Pons (tissue), 1 donor: ENCODE data around the gene EDDM13.
"Not testable (repeated sequence)": the region's sequence is repeated elsewhere in the genome, so short reads cannot be mapped to it uniquely, and the experiment has no call there.

Experiments used
- DNase-seq: peaks from one replicate; pipeline ENCODE4 v3.0.0-alpha.2; 2016; ENCODE audit warnings: low spot score

EDDM13 gene

DNA sequence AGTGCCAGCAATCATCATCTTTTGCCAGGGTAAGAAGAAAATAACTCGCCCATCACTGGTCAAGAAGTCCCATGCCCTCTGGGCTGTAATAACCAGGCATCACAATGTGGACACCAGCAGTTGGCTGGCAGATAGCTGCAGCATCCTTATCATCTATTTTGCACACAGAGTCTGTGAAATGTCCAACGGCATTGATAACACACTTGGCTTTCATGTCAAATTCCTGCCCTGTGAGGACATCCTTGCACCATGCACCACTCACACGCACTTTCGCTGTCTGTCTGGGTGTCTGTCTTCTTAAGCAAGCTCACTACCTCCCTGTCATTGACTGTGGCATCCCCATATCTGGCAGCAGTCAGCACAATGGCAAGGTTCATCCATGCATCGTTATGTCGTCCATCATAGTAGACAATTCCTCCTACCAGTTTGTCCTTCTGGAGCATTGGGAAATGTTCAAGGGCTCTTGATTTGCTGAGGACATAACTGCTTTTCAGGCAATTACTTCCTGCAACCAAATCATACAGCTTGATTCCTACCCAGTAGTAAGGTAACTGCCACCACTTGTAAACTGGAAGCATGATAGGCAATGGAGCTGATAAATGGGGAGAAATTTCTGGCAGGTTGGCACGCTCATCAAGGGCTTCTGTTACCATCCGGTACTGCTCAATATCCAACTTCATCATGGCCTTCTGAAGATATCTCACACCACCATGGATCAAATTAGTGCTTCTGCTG lies 48.9 kb downstream of the EDDM13 start:
- DNase-seq: no peak

DNA sequence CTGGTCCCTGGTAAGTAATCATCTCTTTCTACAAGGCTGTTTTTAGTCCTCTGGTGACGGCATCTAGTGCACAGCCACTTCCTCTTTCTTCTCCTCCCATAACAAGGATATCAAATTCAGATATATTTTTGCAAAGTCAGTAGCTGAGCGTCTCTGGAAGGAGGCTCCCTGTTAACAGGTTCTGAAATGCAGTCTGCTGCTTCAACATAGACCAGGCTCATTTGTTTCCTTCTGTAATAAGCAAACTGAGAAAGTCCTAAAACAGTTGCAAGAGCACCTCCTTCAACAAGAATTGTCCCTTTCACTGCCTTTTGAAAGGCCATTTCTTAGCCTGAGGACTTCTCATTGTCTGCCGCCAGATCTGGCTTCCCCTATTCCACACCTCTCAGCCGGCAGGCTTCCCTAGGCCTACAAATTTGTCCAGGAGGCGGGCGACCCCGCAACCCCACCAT lies 49.5 kb downstream of the EDDM13 start:
- peak; percentile 17 for DNase-seq

DNA sequence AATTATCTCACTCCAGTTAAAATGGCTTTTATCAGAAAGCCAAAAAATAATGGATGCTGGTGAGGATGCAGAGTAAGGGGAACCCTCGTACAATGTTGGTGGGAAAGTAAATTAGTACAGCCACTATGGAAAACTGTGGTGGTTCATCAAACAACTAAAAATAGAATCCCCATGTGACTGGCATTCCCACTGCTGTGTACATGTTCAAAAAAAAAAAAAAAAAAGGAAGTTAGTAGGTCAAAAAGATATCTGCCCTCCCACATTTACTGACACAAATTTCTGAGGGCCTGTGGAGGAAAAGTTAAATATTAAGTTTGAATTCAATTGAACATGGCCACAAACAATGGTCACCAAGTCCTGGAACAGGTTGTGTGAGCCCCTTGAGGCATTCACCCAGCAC lies 51.9 kb downstream of the EDDM13 start:
- no peak for DNase-seq

DNA sequence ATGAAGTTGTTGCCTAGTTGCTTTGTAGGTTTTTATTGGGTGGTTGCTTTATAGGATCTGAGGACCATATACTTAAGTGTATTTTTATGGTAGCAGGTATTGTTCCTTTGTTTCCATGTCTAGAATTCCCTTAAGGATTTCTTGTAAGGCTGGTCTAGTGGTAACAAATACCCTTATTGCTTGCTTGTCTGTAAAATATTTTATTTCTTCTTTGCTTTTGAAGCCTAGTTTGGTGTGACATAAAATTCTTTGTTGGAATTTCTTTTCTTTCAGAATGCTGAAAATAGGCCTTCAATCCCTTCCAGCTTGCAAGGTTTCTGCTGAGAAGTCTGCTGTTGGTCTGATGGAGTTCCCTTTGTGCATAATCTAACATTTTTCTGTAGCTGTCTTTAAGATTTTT lies 60.1 kb downstream of the EDDM13 start:
- DNase-seq: no peak

DNA sequence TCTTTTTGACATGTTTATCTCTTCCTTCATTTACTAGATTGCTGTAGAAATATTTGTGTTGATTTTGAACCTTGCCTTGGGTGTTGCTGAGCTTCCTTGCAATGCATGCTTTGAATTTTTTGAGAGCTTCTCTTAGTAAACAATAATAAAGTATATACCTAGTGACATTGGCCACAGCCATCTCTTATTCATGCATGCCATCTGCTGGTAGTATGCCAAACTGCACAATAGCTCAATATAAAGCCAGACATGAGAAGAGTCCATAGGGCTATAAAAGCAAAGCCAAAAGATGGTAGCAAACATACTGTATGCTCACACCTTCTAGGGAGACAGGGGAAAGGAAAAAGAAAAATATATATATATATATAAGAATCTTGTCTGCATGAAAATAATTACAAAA lies 61.0 kb downstream of the EDDM13 start:
- peak; percentile 43 for DNase-seq

DNA sequence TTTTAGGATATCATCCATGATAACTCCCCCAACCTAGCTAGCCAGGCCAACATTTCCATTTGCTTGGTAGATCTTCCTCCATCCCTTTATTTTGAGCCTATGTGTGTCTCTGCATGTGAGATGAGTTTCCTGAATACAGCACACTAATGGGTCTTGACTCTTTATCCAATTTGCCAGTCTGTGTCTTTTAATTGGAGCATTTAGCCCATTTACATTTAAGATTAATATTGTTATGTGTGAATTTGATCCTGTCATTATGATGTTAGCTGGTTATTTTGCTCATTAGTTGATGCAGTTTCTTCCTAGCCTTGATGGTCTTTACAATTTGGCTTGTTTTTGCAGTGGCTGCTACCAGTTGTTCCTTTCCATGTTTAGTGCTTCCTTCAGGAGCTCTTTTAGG lies 62.8 kb downstream of the EDDM13 start:
- not testable (repeated sequence) for DNase-seq

DNA sequence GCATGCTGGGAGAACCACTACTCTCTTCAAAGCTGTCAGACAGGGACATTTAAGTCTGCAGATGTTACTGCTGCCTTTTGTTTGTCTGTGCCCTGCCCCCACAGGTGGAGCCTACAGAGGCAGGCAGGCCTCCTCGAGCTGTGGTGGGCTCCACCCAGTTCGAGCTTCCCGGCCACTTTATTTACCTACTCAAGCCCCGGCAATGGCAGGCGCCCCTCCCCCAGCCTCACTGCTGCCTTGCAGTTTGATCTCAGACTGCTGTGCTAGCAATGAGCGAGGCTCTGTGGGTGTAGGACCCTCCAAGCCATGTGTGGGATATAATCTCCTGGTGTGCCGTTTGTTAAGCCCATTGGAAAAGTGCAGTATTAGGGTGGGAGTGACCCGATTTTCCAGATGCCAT lies 64.5 kb downstream of the EDDM13 start:
- not testable (repeated sequence) for DNase-seq

DNA sequence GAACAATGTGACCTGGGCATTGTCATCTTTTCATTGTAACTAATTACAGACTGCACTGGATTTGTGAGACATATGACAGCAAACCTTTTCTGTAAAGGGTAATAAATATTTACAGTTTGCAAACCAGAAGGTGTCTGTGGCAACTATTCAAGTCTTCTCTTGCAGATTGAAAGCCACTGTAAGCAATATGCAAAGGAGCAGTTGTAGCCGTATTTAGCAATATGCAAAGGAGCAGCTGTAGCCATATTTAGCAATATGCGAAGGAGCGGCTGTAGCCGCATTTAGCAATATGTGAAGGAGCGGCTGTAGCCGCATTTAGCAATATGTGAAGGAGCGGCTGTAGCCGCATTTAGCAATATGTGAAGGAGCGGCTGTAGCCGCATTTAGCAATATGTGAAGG lies 66.5 kb downstream of the EDDM13 start:
- DNase-seq: not testable (repeated sequence)

DNA sequence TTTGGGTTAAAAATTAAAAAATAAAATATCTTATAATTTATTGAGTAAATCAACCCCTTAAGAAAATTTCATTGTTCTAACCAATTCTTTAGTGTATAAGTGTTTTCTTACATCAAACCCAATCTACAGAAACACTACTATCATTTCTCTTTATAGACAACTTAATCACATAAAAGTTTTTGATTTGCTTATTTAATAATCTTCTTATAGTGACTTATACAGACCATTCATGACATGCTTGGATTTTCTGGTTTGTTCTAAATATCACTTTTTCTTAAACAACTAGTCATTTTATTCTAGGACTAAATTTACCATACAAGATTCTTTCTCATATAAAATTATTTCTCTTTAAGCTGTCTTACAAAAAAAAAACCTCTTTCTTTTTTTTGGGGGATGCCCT lies 69.4 kb downstream of the EDDM13 start:
- no peak for DNase-seq

DNA sequence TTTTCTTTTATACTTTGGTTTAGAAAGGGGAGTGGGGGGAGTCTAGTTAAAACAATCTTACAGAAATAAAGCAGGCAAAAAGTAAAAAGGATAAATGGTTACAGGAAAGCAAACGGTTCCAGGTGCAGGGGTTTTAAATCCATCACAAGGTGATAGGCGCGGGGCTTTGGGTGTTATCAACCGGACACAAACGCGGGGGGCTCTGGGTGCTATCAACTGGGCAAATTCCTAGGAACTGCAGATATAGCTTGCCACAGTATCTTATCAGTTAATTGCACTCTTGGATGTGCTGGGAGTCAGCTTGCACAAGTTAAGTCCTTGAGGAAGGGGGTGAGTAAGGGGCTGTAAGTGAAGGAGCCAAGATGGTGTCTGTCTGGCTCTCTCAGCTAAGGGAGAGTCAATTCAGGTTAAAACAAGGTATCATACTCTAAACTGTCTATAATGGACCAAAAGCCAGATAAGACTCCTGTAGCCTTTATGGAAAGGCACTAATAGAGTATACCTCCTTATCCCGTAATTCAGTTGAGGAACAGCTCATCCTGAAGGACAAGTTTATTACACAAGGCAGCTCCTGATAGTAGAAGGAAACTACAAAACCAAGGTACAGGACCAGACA lies 74.7 kb downstream of the EDDM13 start:
- DNase-seq: no peak

DNA sequence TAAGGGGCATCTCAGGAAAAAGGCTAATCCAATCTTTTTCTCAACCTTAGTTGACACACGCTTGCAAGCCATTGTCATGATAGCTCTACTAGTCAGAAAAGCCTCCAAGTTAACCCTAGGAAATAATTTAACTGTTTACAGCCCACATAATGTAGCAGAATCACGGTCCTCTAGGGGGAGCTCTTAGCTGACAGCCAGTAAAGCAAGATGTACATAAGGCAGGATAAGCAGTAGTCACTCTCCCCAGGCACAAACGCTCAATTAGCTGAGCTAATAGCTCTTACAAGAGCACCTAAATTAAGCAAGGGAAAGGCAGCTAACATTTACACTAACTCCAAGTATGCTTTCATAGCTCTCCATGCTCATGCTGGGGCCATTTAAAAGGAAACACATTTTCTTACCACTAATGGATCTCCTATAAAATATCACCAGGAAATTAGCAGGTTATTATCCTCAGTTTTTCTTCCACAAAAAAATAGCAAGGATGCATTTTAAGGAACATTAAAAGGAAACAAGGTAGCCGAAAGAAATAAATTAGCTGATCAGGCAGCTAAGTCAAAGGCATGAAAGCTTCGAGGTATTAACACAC lies 75.8 kb downstream of the EDDM13 start:
- DNase-seq: no peak

DNA sequence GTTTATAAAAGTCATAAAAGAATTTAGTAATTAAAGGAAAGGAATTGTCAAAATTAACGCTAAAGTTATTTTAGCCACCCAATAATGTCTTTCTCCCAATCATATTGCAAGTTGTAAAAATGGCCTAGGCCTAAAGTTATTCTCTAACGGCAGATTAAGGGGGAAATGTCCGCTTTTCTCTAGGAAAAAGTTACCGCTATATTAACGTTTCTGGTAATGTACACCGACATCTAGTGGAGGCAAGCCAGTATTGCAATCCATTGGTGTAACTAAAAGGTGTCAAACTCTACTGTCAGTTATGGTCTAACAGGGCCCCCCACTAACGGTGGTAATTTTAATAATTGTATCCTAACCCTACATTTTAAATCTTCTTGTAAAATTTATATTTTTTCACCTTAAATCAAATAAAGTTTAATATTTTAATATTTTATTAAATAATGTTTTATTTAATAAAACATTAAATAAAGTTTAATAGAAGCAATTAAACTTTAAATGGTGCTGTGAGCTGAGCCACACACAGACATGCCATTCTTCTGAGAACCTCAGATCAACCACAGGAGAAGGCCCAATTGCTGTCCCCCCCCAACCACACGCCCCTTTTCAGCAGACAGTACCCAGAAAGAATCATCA lies 78.0 kb downstream of the EDDM13 start:
- DNase-seq: peak; percentile 17

DNA sequence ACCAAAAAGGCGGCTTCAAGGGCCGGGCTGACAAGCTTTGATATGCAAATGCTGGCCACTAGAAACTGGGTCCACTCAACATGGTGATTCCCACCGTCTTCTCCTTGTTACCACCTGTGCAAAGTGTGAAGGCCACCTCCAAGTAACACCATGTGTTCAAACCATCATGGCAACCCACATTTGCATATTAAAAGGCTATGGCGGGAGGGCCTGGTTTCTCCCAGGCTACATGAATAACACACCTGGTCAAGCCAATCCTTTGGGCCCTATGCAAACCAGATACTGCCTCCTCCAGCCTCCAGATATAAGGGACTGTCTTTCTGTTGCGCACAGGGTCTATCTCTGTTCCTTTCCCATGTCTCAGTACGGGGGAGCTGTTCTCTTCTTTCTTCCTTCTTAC lies 78.7 kb downstream of the EDDM13 start:
- DNase-seq: no peak

DNA sequence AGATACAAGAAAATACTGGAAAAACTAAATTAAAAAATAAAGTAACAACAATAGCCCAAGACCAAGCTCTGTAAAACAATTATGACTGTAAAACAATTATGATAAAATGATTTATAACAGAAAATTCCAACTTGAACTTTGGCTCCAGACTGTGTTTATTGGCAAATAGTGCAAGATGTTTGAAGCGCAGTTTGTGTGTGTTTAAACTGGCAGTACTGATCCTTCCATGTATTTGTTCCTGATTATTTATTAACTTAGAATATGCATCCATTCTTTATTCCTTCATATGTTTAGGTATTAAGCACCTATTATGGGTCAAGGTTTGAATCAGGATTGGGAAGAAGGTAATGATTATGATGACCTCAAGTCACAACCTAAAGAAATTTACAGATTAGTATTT lies 83.0 kb downstream of the EDDM13 start:
- DNase-seq: no peak

DNA sequence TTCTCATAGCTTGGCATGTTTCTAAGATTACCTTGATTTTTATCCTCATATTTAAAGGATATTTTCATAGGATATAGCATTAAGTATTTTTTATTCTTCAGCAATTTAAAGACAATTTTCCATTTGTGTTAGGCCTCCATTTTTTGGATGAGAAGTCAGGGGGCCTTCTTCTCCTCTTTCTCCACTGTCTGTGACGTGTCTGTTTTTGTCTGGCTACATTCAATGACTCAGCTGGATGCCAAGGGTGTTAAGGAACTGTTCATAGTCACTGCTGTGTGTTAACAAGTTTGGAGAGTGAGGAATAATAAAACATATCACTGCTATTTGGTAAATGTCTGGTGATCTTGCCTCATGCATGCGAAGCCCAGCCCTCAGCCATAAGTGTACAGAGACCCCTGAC lies 84.4 kb downstream of the EDDM13 start:
- no peak for DNase-seq
